Muscle layer of duodenum (tissue), 2 donors: ENCODE data around the gene BTN3A1.

ENCODE experiments used
- H3K27ac ChIP-seq: one replicate; pipeline ENCODE4 v1.7.0; 2013; ENCODE audit warnings: mild to moderate bottlenecking, low read length
- H3K27me3 ChIP-seq: one replicate; pipeline ENCODE4 v1.7.0; 2013; ENCODE audit warnings: low read depth, mild to moderate bottlenecking, control low read depth, low read length
- H3K36me3 ChIP-seq, 2 donors: one replicate each; pipeline ENCODE4 v1.7.0; 2013; ENCODE audit warnings: low read length in 2 of 2, control low read depth in 1 of 2, mild to moderate bottlenecking in 1 of 2; ENCODE audit not compliant: insufficient read depth in 2 of 2, control insufficient read depth in 1 of 2
- H3K4me1 ChIP-seq, 2 donors: one replicate each; pipeline ENCODE4 v1.7.0; 2013; ENCODE audit warnings: low read length in 2 of 2, mild to moderate bottlenecking in 2 of 2, control low read depth in 1 of 2, moderate library complexity in 1 of 2; ENCODE audit not compliant: insufficient read depth in 2 of 2, control insufficient read depth in 1 of 2
- H3K4me3 ChIP-seq, 2 donors: one replicate each; pipeline ENCODE4 v1.7.0; 2013; ENCODE audit warnings: low read length in 2 of 2, low read depth in 1 of 2, mild to moderate bottlenecking in 1 of 2
- H3K9me3 ChIP-seq, 2 donors: one replicate each; pipeline ENCODE4 v1.7.0; 2013; ENCODE audit warnings: low read length in 2 of 2, control low read depth in 1 of 2, mild to moderate bottlenecking in 1 of 2; ENCODE audit not compliant: control insufficient read depth in 1 of 2
- donor health status: healthy.

The BTN3A1 gene

GRCh38 chr6:26398555-26398954, 3.5 kb upstream of the BTN3A1 start:
- H3K9me3 ChIP-seq: no peaks in the 10 kb centered on the region
- H3K27ac ChIP-seq: no peak overlapping the region
- H3K4me3 ChIP-seq: no peak overlapping the region
- no peaks in the 10 kb centered on the region for H3K27me3 ChIP-seq
- peaks cover 0 to 8% of the 10 kb centered on the region in 2 donors for H3K4me1 ChIP-seq
- H3K36me3 ChIP-seq: no peaks in the 10 kb centered on the region

- no peak overlapping the region for H3K4me3 ChIP-seq
- H3K27me3 ChIP-seq: no peaks in the 10 kb centered on the region
- peaks cover 0 to 14% of the 10 kb centered on the region in 2 donors for H3K4me1 ChIP-seq
- no peak overlapping the region for H3K27ac ChIP-seq
- H3K9me3 ChIP-seq: no peaks in the 10 kb centered on the region
- peaks cover 0 to 5% of the 10 kb centered on the region in 2 donors for H3K36me3 ChIP-seq
These were observed 1.4 kb upstream of the BTN3A1 start for GRCh38 chr6:26400626-26401025.

- Histone ChIP-seq H3K36me3 (peaks cover 3 to 6% of the 10 kb centered on the region in 2 donors), H3K27me3 (no peaks in the 10 kb centered on the region), H3K4me1 (peaks cover 0 to 14% of the 10 kb centered on the region in 2 donors), H3K9me3 (no peaks in the 10 kb centered on the region), H3K27ac (peak overlapping the region; percentile 95), H3K4me3 (peak overlapping the region; percentile 86 to 87)
These were observed 587 bp upstream of the BTN3A1 start for GRCh38 chr6:26401389-26401986.

GRCh38 chr6:26403893-26404292, 1.8 kb downstream of the BTN3A1 start:
- no peaks in the 10 kb centered on the region for H3K27me3 ChIP-seq
- H3K4me1 ChIP-seq: peaks cover 0 to 14% of the 10 kb centered on the region in 2 donors
- H3K36me3 ChIP-seq: peaks cover 6 to 17% of the 10 kb centered on the region in 2 donors
- no peak overlapping the region for H3K4me3 ChIP-seq
- no peak overlapping the region for H3K27ac ChIP-seq
- H3K9me3 ChIP-seq: no peaks in the 10 kb centered on the region

GRCh38 chr6:26404546-26404945, 2.5 kb downstream of the BTN3A1 start:
- H3K9me3 ChIP-seq: no peaks in the 10 kb centered on the region
- H3K27ac ChIP-seq: no peak overlapping the region
- H3K4me3 ChIP-seq: no peak overlapping the region
- H3K27me3 ChIP-seq: no peaks in the 10 kb centered on the region
- peaks cover 0 to 14% of the 10 kb centered on the region in 2 donors for H3K4me1 ChIP-seq
- H3K36me3 ChIP-seq: peaks cover 6 to 22% of the 10 kb centered on the region in 2 donors

GRCh38 chr6:26408828-26409730, 7.0 kb downstream of the BTN3A1 start:
- Histone ChIP-seq H3K36me3 (peaks cover 17 to 51% of the 10 kb centered on the region in 2 donors), H3K9me3 (no peaks in the 10 kb centered on the region), H3K4me1 (peaks cover 0 to 3% of the 10 kb centered on the region in 2 donors), H3K27me3 (no peaks in the 10 kb centered on the region), H3K27ac (no peak overlapping the region), H3K4me3 (no peak overlapping the region)

- Histone ChIP-seq H3K9me3 (no peaks in the 10 kb centered on the region), H3K27ac (no peak overlapping the region), H3K4me3 (no peak overlapping the region), H3K36me3 (peaks cover 11 to 46% of the 10 kb centered on the region in 2 donors), H3K4me1 (no peaks in the 10 kb centered on the region), H3K27me3 (no peaks in the 10 kb centered on the region)
These were observed 9.7 kb downstream of the BTN3A1 start for GRCh38 chr6:26411751-26412150.

- H3K36me3 ChIP-seq: peaks cover 11 to 46% of the 10 kb centered on the region in 2 donors
- H3K27ac ChIP-seq: no peak overlapping the region
- no peak overlapping the region for H3K4me3 ChIP-seq
- H3K9me3 ChIP-seq: no peaks in the 10 kb centered on the region
- H3K4me1 ChIP-seq: no peaks in the 10 kb centered on the region
- H3K27me3 ChIP-seq: no peaks in the 10 kb centered on the region
These were observed 10.2 kb downstream of the BTN3A1 start for GRCh38 chr6:26412228-26412627.

GRCh38 chr6:26412954-26413353, 10.9 kb downstream of the BTN3A1 start:
- peaks cover 11 to 41% of the 10 kb centered on the region in 2 donors for H3K36me3 ChIP-seq
- H3K27me3 ChIP-seq: no peaks in the 10 kb centered on the region
- H3K4me3 ChIP-seq: no peak overlapping the region
- no peaks in the 10 kb centered on the region for H3K9me3 ChIP-seq
- no peaks in the 10 kb centered on the region for H3K4me1 ChIP-seq
- H3K27ac ChIP-seq: no peak overlapping the region

- Histone ChIP-seq H3K27ac (no peak overlapping the region), H3K36me3 (peaks cover 11 to 31% of the 10 kb centered on the region in 2 donors), H3K4me1 (no peaks in the 10 kb centered on the region), H3K27me3 (no peaks in the 10 kb centered on the region), H3K4me3 (no peak overlapping the region), H3K9me3 (no peaks in the 10 kb centered on the region)
These were observed 12.2 kb downstream of the BTN3A1 start for GRCh38 chr6:26414281-26414680.

GRCh38 chr6:26415036-26415614, 13.1 kb downstream of the BTN3A1 start:
- Histone ChIP-seq H3K9me3 (no peaks in the 10 kb centered on the region), H3K4me1 (no peaks in the 10 kb centered on the region), H3K27ac (no peak overlapping the region)

More at GRCh38 chr6:26415036-26415614, 13.1 kb downstream of the BTN3A1 start:
- Histone ChIP-seq H3K27me3 (no peaks in the 10 kb centered on the region), H3K4me3 (no peak overlapping the region), H3K36me3 (peaks cover 11 to 27% of the 10 kb centered on the region in 2 donors)
